ENCODE data around the gene HIC1.

DNA sequence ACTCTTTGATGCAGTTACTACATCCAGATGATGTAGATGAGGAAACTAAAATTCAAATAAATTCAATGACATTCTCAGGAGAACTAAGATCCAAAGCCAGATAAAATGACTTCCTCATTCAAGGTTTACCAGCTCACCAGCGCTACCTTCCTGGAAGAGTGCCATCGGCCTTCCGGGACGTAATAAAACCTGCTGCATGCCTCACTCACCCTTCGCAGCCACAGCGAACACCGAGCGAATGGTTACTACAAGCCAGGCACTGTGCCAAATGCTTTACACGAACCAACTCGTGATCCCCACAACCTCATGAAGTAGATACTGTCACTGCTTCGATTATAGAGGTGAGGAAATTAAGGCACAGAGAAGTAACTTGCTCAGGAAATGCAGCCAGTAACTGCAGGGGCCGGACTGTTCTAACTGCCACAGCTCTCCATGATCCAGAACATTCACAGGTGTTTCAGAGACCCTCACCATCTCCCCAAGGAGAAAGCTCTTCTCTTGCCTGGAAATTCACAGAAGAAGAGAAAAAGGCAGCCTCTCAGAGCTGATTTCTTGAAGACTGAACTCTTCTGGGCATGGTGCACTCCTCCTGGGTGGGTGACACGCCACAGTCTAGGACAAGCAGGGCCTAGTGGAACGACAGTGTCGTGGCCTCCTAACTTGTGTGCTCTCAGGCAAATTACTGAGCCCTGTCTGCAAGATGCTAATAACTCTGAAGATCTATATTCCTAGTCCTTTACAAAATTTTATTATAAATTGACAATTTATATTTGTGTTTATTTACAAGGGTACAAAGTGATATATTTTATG, 46.8 kb downstream of the HIC1 start:
- TF ChIP-seq, protein P1, sequence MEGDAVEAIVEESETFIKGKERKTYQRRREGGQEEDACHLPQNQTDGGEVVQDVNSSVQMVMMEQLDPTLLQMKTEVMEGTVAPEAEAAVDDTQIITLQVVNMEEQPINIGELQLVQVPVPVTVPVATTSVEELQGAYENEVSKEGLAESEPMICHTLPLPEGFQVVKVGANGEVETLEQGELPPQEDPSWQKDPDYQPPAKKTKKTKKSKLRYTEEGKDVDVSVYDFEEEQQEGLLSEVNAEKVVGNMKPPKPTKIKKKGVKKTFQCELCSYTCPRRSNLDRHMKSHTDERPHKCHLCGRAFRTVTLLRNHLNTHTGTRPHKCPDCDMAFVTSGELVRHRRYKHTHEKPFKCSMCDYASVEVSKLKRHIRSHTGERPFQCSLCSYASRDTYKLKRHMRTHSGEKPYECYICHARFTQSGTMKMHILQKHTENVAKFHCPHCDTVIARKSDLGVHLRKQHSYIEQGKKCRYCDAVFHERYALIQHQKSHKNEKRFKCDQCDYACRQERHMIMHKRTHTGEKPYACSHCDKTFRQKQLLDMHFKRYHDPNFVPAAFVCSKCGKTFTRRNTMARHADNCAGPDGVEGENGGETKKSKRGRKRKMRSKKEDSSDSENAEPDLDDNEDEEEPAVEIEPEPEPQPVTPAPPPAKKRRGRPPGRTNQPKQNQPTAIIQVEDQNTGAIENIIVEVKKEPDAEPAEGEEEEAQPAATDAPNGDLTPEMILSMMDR (IDR thresholded peaks at IDR 0.05) = no peak
- TF ChIP-seq EP300 (IDR thresholded peaks at IDR 0.05) = no peak

All from gastroesophageal sphincter (tissue), 3 donors.